Spleen (tissue), 11 donors: ENCODE results near the gene WDR83. TPM values are rescaled to one million over a fixed set of nuclear protein-coding genes. Genes with fewer than 3 reads are reported as not detected.
"Not testable (repeated sequence)": the region's sequence is repeated elsewhere in the genome, so short reads cannot be mapped to it uniquely, and the experiment has no call there.

Source experiments
- DNase-seq: peaks from one replicate; pipeline ENCODE4 v3.0.0-alpha.2; 2020
- H3K27ac ChIP-seq, 8 donors: fragments of 200-600 bp; sonication (generic) in 7 of 8; 1 replicate in 4 of 8; 2 replicates in 4 of 8; pipeline versions ENCODE4 v1.5.0 to v1.8.0; 2016 to 2021; ENCODE audit warnings: inconsistent platforms in 4 of 8, mild to moderate bottlenecking in 4 of 8, moderate library complexity in 1 of 8
- H3K27me3 ChIP-seq, 7 donors: fragments of 200-600 bp; sonication (generic) in 6 of 7; replicated peaks in 1 of 7; 1 replicate in 4 of 7; 2 replicates in 3 of 7; pipeline versions ENCODE4 v1.5.0 to v1.8.0; 2016 to 2021; ENCODE audit warnings: inconsistent platforms in 3 of 7, mild to moderate bottlenecking in 1 of 7
- H3K36me3 ChIP-seq, 6 donors: fragments of 200-600 bp; sonication (generic) in 5 of 6; 1 replicate in 4 of 6; 2 replicates in 2 of 6; pipeline versions ENCODE4 v1.5.0 to v1.8.0; 2016 to 2021; ENCODE audit warnings: inconsistent platforms in 2 of 6
- H3K4me1 ChIP-seq, 6 donors: fragments of 200-600 bp; sonication (generic) in 5 of 6; 1 replicate in 3 of 6; 2 replicates in 3 of 6; pipeline versions ENCODE4 v1.5.0 to v1.8.0; 2016 to 2021; ENCODE audit warnings: inconsistent platforms in 3 of 6
- H3K4me3 ChIP-seq, 8 donors: fragments of 200-600 bp; sonication (generic) in 7 of 8; 1 replicate in 4 of 8; 2 replicates in 4 of 8; pipeline versions ENCODE4 v1.5.0 to v1.8.0; 2016 to 2021; ENCODE audit warnings: inconsistent platforms in 4 of 8, mild to moderate bottlenecking in 4 of 8, moderate library complexity in 2 of 8
- H3K9me3 ChIP-seq, 8 donors: fragments of 200-600 bp; sonication (generic) in 7 of 8; 1 replicate in 4 of 8; 2 replicates in 4 of 8; pipeline versions ENCODE4 v1.5.0 to v1.8.0; 2016 to 2021; ENCODE audit warnings: inconsistent platforms in 4 of 8
- POLR2A ChIP-seq, 3 donors: fragments of 450-650 bp; IDR thresholded peaks; one replicate each; pipeline ENCODE4 v1.5.1; 2017; ENCODE audit warnings: antibody characterized with exemption in 3 of 3, mild to moderate bottlenecking in 1 of 3
- POLR2AphosphoS5 ChIP-seq, 3 donors: sonication (generic); formaldehyde crosslinking; IDR thresholded peaks; one replicate each; pipeline ENCODE4 v1.5.1; 2017; ENCODE audit warnings: antibody characterized with exemption in 3 of 3
- WGBS, 5 donors: extraction: QIAGEN DNeasy Blood & Tissue Kit in 3 of 5; methylation state at CpG; one replicate each; pipeline versions ENCODE4 v1.1.5 to v1.1.7; 2013 to 2018; 5-methylcytosine and 5-hydroxymethylcytosine counted together
- intact Hi-C: fragments of 100-400 bp; cut with DNase I; formaldehyde crosslinking; loops from one replicate; pipeline ENCODE4 v1.15.0; 2023; ENCODE audit warnings: low total_unique reads
- polyA plus RNA-seq, 3 donors: library from polyadenylated mRNA; stranded (reverse); fragments of 200-250 nt; gene quantifications; one replicate each; pipeline ENCODE4 v1.2.1, GENCODE V29; 2013
- total RNA-seq, 7 donors: library from RNA; depleted of rRNA in 3 of 7; stranded (reverse); fragments of >200 nt in 3 of 7; fragmentation: NEBNext Ultra II Directional in 4 of 7; extraction: Animal tissue kit (Norgen Biotek cat#: 25700) in 4 of 7; gene quantifications; one replicate each; pipeline versions ENCODE4 v1.1.0 to v1.2.1, GENCODE V29; 2016 to 2021
- TF ChIP-seq, protein P1 (sequence below), 11 experiments: fragments of 200-600 bp in 7 of 11; fragments of 450-650 bp in 4 of 11; sonication (generic) in 4 of 11; IDR thresholded peaks in 8 of 11; conservative IDR thresholded peaks in 3 of 11; 1 replicate in 7 of 11; 2 replicates in 4 of 11; pipeline versions ENCODE4 v1.4.0 to v1.8.0; 2016 to 2021; ENCODE audit warnings: antibody characterized with exemption in 11 of 11, inconsistent platforms in 4 of 11, mild to moderate bottlenecking in 1 of 11
- donor health status: healthy with polysubstance abuse.
- donor health status: DM: no; HTN: no; CAD: no; lungs with moderate emphysema.
- donor health status: DM: no; HTN: no; CAD: no.
- donor health status: Bipolar disorder and iron deficiency.
- donor health status: healthy.
- donor health status: DM: no; HTN: no; CAD: no.
- donor health status: DM: yes; HTN: yes; CAD: no.

The WDR83 gene
- total and polyA plus RNA-seq, 10 donors, result 6.4 to 19.5 (median 13.6) TPM

DNA sequence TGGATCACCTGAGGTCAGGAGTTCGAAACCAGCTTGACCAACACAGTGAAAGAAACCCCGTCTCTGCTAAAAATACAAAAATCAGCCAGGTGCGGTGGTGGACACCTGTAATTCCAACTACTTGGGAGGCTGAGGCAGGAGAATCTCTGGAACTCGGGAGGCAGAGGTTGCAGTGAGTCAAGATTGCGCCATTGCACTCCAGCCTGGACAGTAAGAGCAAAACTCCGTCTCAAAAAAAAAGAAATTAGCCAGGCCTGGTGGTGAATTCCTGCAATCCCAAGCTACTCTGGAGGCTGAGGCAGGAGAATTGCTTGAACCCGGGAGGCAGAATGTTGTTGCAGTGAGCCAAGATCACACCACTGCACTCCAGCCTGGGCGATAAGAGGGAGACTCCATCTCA lies 42.0 kb downstream of the WDR83 start:
- 92 to 98% (median 94%) methylated on average over 8 of the region's 8 CpGs for WGBS, 5 donors
- Histone ChIP-seq H3K4me1 (no peaks in the 10 kb centered on the region), H3K36me3 (peaks cover 2 to 98% (median 92%) of the 10 kb centered on the region in 6 donors), H3K27me3 (no peaks in the 10 kb centered on the region), H3K27ac (no peak overlapping the region), H3K4me3 (no peak overlapping the region), H3K9me3 (no peaks in the 10 kb centered on the region)
- intact Hi-C loops, result no loop called here
- TF ChIP-seq, protein P1, sequence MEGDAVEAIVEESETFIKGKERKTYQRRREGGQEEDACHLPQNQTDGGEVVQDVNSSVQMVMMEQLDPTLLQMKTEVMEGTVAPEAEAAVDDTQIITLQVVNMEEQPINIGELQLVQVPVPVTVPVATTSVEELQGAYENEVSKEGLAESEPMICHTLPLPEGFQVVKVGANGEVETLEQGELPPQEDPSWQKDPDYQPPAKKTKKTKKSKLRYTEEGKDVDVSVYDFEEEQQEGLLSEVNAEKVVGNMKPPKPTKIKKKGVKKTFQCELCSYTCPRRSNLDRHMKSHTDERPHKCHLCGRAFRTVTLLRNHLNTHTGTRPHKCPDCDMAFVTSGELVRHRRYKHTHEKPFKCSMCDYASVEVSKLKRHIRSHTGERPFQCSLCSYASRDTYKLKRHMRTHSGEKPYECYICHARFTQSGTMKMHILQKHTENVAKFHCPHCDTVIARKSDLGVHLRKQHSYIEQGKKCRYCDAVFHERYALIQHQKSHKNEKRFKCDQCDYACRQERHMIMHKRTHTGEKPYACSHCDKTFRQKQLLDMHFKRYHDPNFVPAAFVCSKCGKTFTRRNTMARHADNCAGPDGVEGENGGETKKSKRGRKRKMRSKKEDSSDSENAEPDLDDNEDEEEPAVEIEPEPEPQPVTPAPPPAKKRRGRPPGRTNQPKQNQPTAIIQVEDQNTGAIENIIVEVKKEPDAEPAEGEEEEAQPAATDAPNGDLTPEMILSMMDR (IDR thresholded peaks at IDR 0.05 in 8 of 11, conservative IDR thresholded peaks at IDR 0.05 in 3 of 11), result no peak
- TF ChIP-seq POLR2AphosphoS5 (IDR thresholded peaks at IDR 0.05) (no peak), POLR2A (IDR thresholded peaks at IDR 0.05) (no peak)
- no peak for DNase-seq

DNA sequence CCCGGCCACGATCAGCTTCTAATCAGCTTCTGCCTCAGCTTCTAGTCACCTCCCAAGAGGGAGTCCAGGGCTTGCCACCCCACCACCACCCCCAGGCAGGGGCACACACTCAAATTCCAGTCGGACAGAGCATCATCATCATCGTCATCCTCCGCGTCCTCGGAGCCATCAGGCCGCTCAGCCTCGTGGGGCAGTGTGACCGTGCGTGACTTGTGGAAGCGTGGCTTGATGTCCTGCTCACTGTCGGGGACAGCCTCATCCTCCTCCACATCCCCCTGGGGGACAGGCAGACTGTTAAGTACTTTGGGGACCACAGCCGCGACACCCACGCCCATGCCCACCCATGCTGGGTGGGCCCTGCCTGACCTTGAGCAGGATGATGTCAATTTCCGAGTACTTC lies 44.6 kb downstream of the WDR83 start:
- no peaks in the 10 kb centered on the region for H3K9me3 ChIP-seq
- peak in 2 of 3 donors; percentile 16 to 51 for TF ChIP-seq POLR2AphosphoS5 (IDR thresholded peaks at IDR 0.05)
- TF ChIP-seq, protein P1 (IDR thresholded peaks at IDR 0.05 in 8 of 11, conservative IDR thresholded peaks at IDR 0.05 in 3 of 11), result no peak
- TF ChIP-seq POLR2A (IDR thresholded peaks at IDR 0.05), result no peak
- intact Hi-C loops, result no loop called here
- H3K4me1 ChIP-seq, result no peaks in the 10 kb centered on the region
- 93 to 96% (median 94%) methylated on average over 15 to 17 of the region's 17 CpGs for WGBS, 5 donors
- no peaks in the 10 kb centered on the region for H3K27me3 ChIP-seq
- no peak for DNase-seq
- H3K27ac ChIP-seq, result no peak overlapping the region
- peaks cover 6 to 98% (median 89%) of the 10 kb centered on the region in 6 donors for H3K36me3 ChIP-seq
- H3K4me3 ChIP-seq, result no peak overlapping the region

DNA sequence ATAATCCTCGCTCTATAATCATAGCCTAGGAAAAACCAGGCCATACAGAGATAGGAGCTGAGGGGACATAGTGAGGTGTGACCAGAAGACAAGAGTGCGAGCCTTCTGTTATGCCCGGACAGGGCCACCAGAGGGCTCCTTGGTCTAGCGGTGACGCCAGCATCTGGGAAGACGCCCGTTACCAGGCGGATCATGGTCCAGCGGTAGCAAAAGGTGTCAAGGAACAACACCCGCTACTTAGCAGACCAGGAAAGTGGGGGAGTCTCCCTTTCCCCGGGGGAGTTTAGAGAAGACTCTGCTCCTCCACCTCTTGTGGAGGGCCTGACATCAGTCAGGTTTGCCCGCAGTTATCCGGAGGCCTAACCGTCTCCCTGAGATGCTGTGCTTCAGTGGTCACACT lies 45.5 kb downstream of the WDR83 start:
- intact Hi-C loops, DNase-seq: not testable (repeated sequence)
- 54 to 95% (median 61%) methylated on average over 9 to 12 of the region's 14 CpGs for WGBS, 5 donors

DNA sequence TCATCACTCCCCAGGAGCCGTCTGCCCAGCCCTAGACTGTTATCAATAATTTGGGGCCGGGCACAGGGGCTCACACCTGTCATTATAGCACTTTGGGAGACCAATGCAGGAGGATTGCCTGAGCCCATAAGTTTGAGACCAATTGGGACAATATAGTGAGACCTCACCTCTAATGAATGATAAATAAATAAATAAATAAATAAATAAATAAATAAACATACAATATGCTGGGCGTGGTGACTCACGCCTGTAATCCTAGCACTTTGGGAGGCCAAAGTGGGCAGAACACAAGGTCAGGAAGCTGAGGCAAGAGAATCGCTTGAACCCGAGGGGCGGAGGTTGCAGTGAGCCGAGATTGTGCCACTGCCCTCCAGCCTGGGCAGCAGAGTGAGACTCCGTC lies 46.7 kb downstream of the WDR83 start:
- H3K9me3 ChIP-seq, H3K27ac ChIP-seq, H3K27me3 ChIP-seq, DNase-seq, intact Hi-C loops, H3K4me3 ChIP-seq: not testable (repeated sequence)
- Histone ChIP-seq H3K36me3 (peaks cover 6 to 98% (median 80%) of the 10 kb centered on the region in 6 donors), H3K4me1 (peaks cover 0 to 14% (median 0%) of the 10 kb centered on the region in 6 donors)
- WGBS, 5 donors, result 85 to 94% (median 93%) methylated on average over 9 of the region's 9 CpGs

More for the DNA sequence above, 45.5 kb downstream of the WDR83 start:
- H3K36me3 ChIP-seq, result peaks cover 6 to 98% (median 83%) of the 10 kb centered on the region in 6 donors
- not testable (repeated sequence) for H3K4me1 ChIP-seq, H3K27ac ChIP-seq, H3K9me3 ChIP-seq, H3K4me3 ChIP-seq, H3K27me3 ChIP-seq
- TF ChIP-seq, protein P1 (IDR thresholded peaks at IDR 0.05 in 8 of 11, conservative IDR thresholded peaks at IDR 0.05 in 3 of 11), result peak in 8 of 11 experiments; percentile 13 to 54 (median 31)

DNA sequence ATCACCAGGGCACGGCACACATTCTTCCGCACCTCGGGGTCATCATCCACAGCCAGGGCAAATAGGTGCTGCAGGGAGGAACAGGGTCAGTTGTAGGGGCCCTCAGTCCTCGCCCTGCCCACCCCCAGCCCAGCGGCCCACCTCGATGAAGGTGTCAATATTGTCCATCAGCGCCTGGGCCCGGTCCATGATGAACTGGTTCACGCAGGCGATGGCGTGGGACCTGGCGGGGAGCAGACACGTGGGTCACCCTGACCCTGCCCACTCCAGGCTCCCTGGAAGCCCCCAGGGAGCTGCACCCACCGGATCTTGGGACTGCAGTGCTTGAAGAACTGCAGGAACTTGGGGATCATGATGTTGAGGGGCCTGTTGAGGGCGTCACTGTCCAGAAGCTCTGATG lies 48.5 kb downstream of the WDR83 start:
- peaks cover 4 to 95% (median 73%) of the 10 kb centered on the region in 6 donors for H3K36me3 ChIP-seq
- no peak overlapping the region for H3K27ac ChIP-seq
- no peak for DNase-seq
- WGBS, 5 donors, result 94 to 99% (median 96%) methylated on average over 15 of the region's 15 CpGs; no CpG with 5 or more reads in 1 of the 5 donors
- TF ChIP-seq, protein P1 (IDR thresholded peaks at IDR 0.05 in 8 of 11, conservative IDR thresholded peaks at IDR 0.05 in 3 of 11), result no peak
- TF ChIP-seq POLR2AphosphoS5 (IDR thresholded peaks at IDR 0.05), result peak in 1 of 3 donors; percentile 37
- no peak for TF ChIP-seq POLR2A (IDR thresholded peaks at IDR 0.05)
- no peaks in the 10 kb centered on the region for H3K9me3 ChIP-seq
- H3K27me3 ChIP-seq, result no peaks in the 10 kb centered on the region
- peaks cover under 1 to 32% (median 8%) of the 10 kb centered on the region in 6 donors for H3K4me1 ChIP-seq
- intact Hi-C loops, result loop anchor here (5.0 kb wide), 1 partner anchor 42 kb away; no protein-coding TSS in a partner anchor
- no peak overlapping the region for H3K4me3 ChIP-seq
